Stimulated activated CD4-positive, alpha-beta T cell treated with anti-CD3 and anti-CD28 coated beads, Interleukin-15, amount 100 ng/mL, for 24 hours (primary cell): Measurements from ENCODE around the gene FASN.

Source experiments
- DNase-seq: peaks from one replicate; pipeline ENCODE4 v3.0.0-alpha.2; 2020

FASN gene

DNA sequence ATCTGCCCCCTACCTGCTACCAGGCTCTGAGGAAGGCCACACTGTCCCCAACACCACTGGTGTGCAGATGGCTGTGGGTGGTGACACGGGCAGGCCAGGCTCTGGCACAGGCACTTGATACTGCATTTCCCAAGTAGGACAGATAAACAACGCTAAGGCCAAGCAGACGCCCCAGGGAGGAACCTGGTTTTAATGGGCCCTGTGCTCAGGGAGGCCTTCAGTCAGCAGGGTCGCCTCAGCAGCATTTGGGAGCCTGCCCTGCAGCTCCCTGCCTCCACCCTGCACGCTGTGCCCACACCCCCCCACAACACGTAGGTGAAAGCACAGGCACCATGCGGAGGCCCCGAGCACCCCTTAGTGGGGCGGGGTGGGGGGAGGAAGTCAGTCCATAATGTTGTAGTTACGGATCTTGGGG lies 3.3 kb upstream of the FASN start:
- DNase-seq, result peak; percentile 16

GRCh38 chr17:82100502-82101298 lies 2.7 kb upstream of the FASN start:
- peak; percentile 7 for DNase-seq

- no peak for DNase-seq
Measured at GRCh38 chr17:82098939-82099763, 1.1 kb upstream of the FASN start.

DNA sequence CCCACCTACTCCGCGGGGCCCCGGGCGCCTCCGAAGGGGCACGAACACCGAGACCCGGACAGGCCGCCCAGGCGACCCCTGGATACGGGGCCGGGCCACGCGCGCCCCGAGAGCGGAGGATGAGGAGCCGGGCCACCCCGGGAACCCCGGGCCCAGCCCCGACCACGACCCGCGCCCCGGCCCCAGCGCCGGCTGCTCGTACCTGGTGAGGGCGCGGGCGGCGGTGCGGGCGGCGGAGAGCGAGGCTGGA lies 192 bp downstream of the FASN start:
- no peak for DNase-seq

- DNase-seq, result peak; percentile 56
Measured at GRCh38 chr17:82097184-82097918, 685 bp downstream of the FASN start.

GRCh38 chr17:82096709-82097183 lies 1.3 kb downstream of the FASN start:
- peak; percentile 16 for DNase-seq

GRCh38 chr17:82095777-82096708 lies 2.0 kb downstream of the FASN start:
- peak; percentile 7 for DNase-seq

- peak; percentile 4 for DNase-seq
Measured at GRCh38 chr17:82094931-82095776, 2.9 kb downstream of the FASN start.

DNA sequence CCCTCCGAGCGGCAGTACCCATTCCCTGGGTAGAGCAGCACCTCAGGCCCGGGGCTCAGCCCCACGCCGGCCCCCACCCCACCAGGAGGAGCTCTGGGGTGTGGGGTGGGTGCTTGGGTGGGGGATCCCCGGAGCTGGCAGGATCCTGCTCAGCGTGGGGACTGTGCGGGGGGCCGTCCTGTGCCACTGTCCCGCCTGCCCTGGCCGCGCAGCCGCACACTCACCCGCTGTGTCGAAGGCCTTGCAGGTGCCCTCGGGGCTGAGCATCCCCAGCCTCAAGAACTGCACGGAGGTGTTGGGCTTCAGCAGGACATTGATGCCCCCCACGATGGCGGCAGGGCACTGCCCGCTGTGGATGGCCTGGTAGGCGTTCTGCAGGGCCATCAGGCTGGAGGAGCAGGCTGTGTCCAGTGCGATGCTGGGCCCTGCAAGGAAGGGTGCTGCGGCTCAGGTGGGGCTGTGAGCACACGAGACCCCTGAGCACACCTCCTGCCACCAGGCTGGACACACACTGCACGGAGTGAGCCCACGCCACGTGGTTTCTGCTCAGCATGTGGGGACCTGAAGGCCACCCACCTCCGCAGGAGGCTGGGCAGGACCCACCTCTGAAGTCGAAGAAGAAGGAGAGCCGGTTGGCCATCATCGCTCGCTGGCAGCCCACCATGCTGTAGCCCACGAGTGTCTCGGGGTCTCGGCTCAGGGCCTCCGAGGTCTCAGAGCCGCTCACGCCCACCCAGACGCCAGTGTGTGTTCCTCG lies 4.9 kb downstream of the FASN start:
- peak; percentile 1 for DNase-seq

- no peak for DNase-seq
Measured at GRCh38 chr17:82092628-82092994, 5.4 kb downstream of the FASN start.

- DNase-seq, result peak; percentile 3
Measured at GRCh38 chr17:82092094-82092586, 5.9 kb downstream of the FASN start.

DNA sequence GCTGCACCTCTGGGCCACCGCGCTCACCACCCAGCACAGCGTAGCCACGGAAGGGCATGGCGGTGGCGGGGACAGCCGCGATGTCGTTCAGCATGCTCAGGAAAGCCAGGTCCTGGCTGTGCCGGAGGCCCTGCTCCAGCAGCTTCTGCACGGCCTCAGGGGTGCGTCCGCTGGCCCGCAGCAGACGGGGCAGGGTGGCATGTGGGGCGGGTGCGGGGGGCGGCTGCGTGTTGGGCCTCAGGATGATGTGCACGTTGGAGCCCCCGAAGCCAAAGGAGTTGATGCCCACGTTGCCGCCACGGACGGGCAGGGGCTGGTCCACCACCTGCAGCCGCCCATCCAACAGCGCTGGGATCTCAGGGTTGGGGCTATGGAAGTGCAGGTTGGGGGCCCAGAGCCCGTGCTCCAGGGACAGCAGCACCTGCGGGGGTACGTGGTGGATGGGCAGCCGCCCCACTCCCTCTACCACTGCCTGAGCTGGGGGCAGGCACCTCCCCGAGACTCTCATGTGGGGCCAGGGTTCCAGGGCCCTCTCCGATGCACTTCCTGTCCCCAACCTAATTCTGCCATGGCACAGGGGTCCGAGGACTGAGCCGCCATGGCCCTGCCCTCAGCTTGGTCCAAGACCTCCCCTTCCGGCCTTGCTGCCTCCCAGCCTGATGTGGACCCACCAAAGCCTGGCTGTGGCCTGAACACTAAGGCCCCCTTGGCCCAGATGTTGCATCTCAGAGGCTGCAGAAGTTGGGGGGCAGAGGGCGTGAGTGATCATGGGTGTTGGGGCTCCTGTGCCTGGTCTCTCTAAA lies 6.6 kb downstream of the FASN start:
- DNase-seq, result no peak

DNA sequence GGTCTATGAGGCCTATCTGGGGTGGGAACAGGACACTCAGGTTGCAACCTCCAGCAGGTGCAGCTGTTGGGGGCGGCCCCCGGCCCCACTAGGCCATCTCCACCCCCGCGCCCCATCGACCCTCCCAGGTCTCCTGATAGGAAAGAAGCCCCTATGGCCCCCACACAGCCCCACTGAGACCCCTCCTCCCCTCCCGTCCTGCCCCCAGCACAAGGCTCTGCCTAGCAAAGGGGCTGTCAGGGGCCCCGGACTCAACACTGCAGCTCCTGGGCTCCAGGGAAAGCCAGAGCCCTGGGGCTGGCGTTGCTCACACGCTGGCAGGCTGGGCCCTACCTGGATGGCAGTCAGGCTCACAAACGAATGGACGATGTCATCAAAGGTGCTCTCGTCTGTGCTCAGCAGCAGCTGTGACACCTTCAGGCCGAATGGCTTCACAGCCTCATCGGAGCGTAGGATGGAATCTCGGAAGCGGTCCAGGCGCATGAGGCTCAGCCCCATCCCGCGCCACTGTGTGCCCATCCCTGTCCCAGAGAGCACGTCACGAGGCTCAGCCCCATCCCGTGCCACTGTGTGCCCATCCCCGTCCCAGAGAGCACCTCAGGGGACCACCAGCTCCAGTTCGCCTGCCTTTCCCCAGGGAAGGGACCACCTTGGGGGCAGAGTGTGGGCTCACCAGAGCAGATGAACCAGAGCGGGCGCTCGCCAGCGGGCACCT lies 7.3 kb downstream of the FASN start:
- DNase-seq, result peak; percentile 8

GRCh38 chr17:82089723-82090548 lies 8.1 kb downstream of the FASN start:
- DNase-seq, result peak; percentile 5

GRCh38 chr17:82088838-82089722 lies 9.0 kb downstream of the FASN start:
- peak; percentile 3 for DNase-seq

GRCh38 chr17:82087961-82088837 lies 9.8 kb downstream of the FASN start:
- peak; percentile 2 for DNase-seq
